ENCODE data around the gene VEPH1. TPM values are rescaled to one million over a fixed set of nuclear protein-coding genes. Genes with fewer than 3 reads are reported as not detected.

Gene VEPH1
- under 1 TPM in 1 of 4 donors, not detected in 3; 0.07 TPM for total RNA-seq

DNA sequence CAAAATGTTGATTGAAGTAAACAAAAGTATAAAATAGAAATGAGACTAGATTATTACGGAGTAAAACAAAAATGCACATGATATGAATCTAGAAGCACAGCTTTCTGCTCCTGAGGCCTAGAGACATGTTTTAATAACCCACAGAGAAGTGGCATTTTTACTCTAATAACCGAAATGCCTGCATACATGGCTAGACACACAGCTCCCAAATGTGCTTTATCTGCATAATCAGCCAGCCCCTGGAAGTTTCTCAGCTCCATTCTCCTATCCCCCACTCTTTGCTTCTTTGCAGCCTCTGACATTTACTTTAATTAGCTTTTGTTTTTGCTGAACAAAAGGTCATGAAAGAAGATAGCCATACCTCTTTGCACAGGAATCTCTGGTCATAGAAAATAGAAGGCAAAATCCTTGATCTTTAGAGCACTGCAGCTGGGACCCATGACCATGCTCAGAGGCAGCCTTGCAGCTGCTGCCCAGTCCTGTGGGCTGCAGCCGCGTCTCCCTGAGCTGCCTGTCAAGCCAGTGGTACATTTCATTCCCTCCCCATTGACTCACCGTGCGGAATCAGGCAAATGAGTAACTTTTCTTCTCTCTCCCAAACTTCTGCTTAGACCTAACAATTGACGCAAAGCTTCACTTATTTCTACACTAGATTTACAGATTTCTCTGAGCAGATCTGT lies at the start of gene VEPH1:
Gene VEPH1, minus strand, starts transcription at position 501 of the 680 bp plus-strand sequence. CDS start 8,067 bp downstream, outside the sequence.
- intact Hi-C loops (cut with DNase I; ENCODE audit: low total_unique reads) = no loop called here
- no peaks in the 10 kb centered on the region for H3K9me3 ChIP-seq
- ATAC-seq (no peak), DNase-seq (no peak)
- peaks cover 0 to 6% (median 0%) of the 10 kb centered on the region in 3 donors for H3K27me3 ChIP-seq
- no peak within 1 kb of the TSS for H3K27ac ChIP-seq
- no peak within 1 kb of the TSS for H3K4me3 ChIP-seq
- H3K4me1 ChIP-seq = peaks cover 0 to 8% of the 10 kb centered on the region in 2 donors
- TF ChIP-seq POLR2A (IDR thresholded peaks at IDR 0.05) = no peak
- TF ChIP-seq, protein P1, sequence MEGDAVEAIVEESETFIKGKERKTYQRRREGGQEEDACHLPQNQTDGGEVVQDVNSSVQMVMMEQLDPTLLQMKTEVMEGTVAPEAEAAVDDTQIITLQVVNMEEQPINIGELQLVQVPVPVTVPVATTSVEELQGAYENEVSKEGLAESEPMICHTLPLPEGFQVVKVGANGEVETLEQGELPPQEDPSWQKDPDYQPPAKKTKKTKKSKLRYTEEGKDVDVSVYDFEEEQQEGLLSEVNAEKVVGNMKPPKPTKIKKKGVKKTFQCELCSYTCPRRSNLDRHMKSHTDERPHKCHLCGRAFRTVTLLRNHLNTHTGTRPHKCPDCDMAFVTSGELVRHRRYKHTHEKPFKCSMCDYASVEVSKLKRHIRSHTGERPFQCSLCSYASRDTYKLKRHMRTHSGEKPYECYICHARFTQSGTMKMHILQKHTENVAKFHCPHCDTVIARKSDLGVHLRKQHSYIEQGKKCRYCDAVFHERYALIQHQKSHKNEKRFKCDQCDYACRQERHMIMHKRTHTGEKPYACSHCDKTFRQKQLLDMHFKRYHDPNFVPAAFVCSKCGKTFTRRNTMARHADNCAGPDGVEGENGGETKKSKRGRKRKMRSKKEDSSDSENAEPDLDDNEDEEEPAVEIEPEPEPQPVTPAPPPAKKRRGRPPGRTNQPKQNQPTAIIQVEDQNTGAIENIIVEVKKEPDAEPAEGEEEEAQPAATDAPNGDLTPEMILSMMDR (IDR thresholded peaks at IDR 0.05 in 4 of 5, conservative IDR thresholded peaks at IDR 0.05 in 1 of 5) = no peak
- in situ Hi-C loops (cut with MboI; ENCODE audit: low sequenced_read_pairs in 4 of 4) = no loop called here
- H3K36me3 ChIP-seq = no peaks in the 10 kb centered on the region

DNA sequence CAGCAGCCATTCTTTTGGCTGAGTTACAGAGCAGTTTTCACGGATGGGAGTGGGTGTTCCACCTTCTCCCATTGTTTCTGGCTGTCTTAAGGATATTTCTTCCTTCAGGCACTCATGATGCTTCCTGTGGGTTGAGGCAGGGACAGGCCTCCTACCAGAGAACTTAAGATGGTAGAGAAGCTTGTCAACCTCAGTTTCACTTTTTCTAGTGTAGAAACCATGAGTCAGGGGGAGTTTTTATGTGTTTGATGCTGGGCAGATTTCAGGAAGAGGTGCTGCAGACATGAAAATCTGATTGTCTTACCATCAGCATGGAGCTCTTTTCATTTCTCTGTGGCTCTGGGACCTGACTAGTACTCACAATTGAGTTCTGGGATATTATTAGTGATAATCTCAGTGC lies 48.7 kb upstream of the VEPH1 start:
- no peak overlapping the region for H3K4me3 ChIP-seq
- ATAC-seq (no peak), DNase-seq (no peak)
- H3K27ac ChIP-seq = no peak overlapping the region
- peaks cover 0 to 7% (median 0%) of the 10 kb centered on the region in 3 donors for H3K9me3 ChIP-seq
- TF ChIP-seq POLR2A (IDR thresholded peaks at IDR 0.05) = no peak
- TF ChIP-seq, protein P1 (IDR thresholded peaks at IDR 0.05 in 4 of 5, conservative IDR thresholded peaks at IDR 0.05 in 1 of 5) = no peak
- no peaks in the 10 kb centered on the region for H3K27me3 ChIP-seq
- no peaks in the 10 kb centered on the region for H3K36me3 ChIP-seq
- intact Hi-C loops (cut with DNase I; ENCODE audit: low total_unique reads) (no loop called here), in situ Hi-C loops (cut with MboI; ENCODE audit: low sequenced_read_pairs in 4 of 4) (no loop called here)
- H3K4me1 ChIP-seq = no peaks in the 10 kb centered on the region

DNA sequence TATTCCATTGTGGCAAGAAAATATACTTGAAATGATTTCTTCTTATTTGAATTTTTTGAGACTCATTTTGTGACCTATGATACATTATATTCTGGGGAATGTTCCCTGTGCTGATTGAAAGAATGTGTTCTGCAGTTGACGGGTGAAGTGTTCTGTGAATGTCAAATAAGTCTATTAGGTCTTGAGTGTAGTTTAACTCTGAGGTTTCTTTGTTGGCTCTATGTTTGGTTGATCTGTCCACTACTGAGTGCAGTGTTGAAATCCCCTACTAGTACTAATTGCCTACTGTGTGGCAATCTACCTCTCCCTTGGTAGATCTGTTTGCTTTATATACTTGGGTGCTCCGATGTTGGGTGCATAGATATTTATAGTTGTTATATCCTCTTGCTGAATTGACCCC lies 46.3 kb upstream of the VEPH1 start:
- Histone ChIP-seq H3K9me3 (peaks cover 0 to 7% (median 0%) of the 10 kb centered on the region in 3 donors), H3K4me3 (no peak overlapping the region), H3K27ac (no peak overlapping the region), H3K27me3 (no peaks in the 10 kb centered on the region), H3K4me1 (no peaks in the 10 kb centered on the region), H3K36me3 (no peaks in the 10 kb centered on the region)
- DNase-seq (no peak), ATAC-seq (no peak)
- no peak for TF ChIP-seq POLR2A (IDR thresholded peaks at IDR 0.05)
- TF ChIP-seq, protein P1 (IDR thresholded peaks at IDR 0.05 in 4 of 5, conservative IDR thresholded peaks at IDR 0.05 in 1 of 5) = no peak
- in situ Hi-C loops (cut with MboI; ENCODE audit: low sequenced_read_pairs in 4 of 4) (no loop called here), intact Hi-C loops (cut with DNase I; ENCODE audit: low total_unique reads) (no loop called here)

DNA sequence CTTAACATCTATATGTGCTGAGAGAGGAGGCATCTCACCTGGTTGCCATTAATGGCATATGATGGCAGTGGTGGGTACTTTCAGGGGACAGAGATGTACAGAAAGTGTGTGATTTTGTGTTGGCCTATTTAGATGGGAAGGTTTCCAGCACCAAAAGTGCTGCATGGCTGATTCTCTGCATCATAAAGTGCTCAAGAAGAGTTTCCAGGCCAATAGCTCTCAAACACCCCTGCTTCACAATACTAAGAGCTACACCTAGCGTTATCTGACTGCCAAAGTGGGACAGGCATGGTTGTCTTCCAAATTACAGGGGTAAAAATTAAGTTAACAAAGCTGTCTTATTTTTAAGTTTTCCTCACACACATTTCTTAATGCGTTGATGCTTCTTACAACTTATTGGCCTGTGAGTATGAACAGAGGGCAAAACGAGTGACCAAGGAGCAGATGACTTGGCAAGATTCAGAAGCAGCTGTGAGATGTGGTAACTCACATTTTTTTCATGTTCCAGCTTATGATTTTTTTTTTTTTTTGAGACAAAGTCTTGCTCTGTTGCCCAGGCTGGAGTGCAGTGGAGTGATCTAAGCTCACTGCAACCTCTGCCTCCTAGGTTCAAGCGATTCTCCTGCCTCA lies 41.4 kb upstream of the VEPH1 start:
- peaks cover 0 to 4% of the 10 kb centered on the region in 2 donors for H3K4me1 ChIP-seq

More for the DNA sequence above, 41.4 kb upstream of the VEPH1 start:
- H3K36me3 ChIP-seq = no peaks in the 10 kb centered on the region
- peak overlapping the region in 1 of 4 donors; percentile 44 for H3K4me3 ChIP-seq
- intact Hi-C loops (cut with DNase I; ENCODE audit: low total_unique reads) (no loop called here), in situ Hi-C loops (cut with MboI; ENCODE audit: low sequenced_read_pairs in 4 of 4) (no loop called here)
- H3K27ac ChIP-seq = peak overlapping the region; percentile 57 to 68 (median 62)
- peak in 1 of 2 donors; percentile 36 for DNase-seq
- H3K9me3 ChIP-seq = no peaks in the 10 kb centered on the region
- peaks cover 3 to 9% (median 7%) of the 10 kb centered on the region in 3 donors for H3K27me3 ChIP-seq
- no peak for TF ChIP-seq POLR2A (IDR thresholded peaks at IDR 0.05)
- TF ChIP-seq, protein P1 (IDR thresholded peaks at IDR 0.05 in 4 of 5, conservative IDR thresholded peaks at IDR 0.05 in 1 of 5) = no peak
- ATAC-seq = peak; percentile 79 to 80

Measured in gastrocnemius medialis (tissue), 4 donors.